Activated CD4-positive, alpha-beta T cell treated with anti-CD3 and anti-CD28 coated beads, Interleukin-2, amount 10 ng/mL, durations not matched to agents 24 days and 14 days (primary cell): ENCODE results near the gene TMEM235. TPM values are rescaled to one million over a fixed set of nuclear protein-coding genes. Genes with fewer than 3 reads are reported as not detected.
A peak's percentile ranks its signal among the peaks of the same experiment; 100 is the strongest.

Source experiments
- DNase-seq: peaks from one replicate; pipeline ENCODE4 v3.0.0; 2022
- H3K27ac Mint-ChIP-seq: one replicate; pipeline ENCODE4 v1.8.0; 2022; ENCODE audit warnings: mild to moderate bottlenecking, mixed read lengths
- H3K27me3 Mint-ChIP-seq: one replicate; pipeline ENCODE4 v1.8.0; 2022; ENCODE audit warnings: mixed read lengths
- H3K36me3 Mint-ChIP-seq: one replicate; pipeline ENCODE4 v1.8.0; 2022; ENCODE audit warnings: low read depth, mild to moderate bottlenecking, mixed read lengths
- H3K4me1 Mint-ChIP-seq: one replicate; pipeline ENCODE4 v1.8.0; 2021; ENCODE audit warnings: mixed read lengths
- H3K4me3 Mint-ChIP-seq: one replicate; pipeline ENCODE4 v1.8.0; 2022; ENCODE audit warnings: mild to moderate bottlenecking, moderate library complexity, mixed read lengths
- H3K9me3 Mint-ChIP-seq: one replicate; pipeline ENCODE4 v1.8.0; 2021; ENCODE audit warnings: mixed read lengths
- intact Hi-C: fragments of 100-400 bp; cut with micrococcal nuclease; formaldehyde crosslinking; loops from one replicate; pipeline ENCODE4 v1.15.1; 2023
- total RNA-seq: library from RNA; stranded (reverse); gene quantifications from 2 replicates; pipeline ENCODE4 v1.2.3, GENCODE V29; 2022

The TMEM235 gene
- total RNA-seq, 1 donor from 2014 or later: not detected

GRCh38 chr17:78271419-78272170, 40.2 kb downstream of the TMEM235 start:
- H3K4me3 Mint-ChIP-seq: peak overlapping the region; percentile 18
- peaks cover 2% of the 10 kb centered on the region for H3K36me3 Mint-ChIP-seq

DNA sequence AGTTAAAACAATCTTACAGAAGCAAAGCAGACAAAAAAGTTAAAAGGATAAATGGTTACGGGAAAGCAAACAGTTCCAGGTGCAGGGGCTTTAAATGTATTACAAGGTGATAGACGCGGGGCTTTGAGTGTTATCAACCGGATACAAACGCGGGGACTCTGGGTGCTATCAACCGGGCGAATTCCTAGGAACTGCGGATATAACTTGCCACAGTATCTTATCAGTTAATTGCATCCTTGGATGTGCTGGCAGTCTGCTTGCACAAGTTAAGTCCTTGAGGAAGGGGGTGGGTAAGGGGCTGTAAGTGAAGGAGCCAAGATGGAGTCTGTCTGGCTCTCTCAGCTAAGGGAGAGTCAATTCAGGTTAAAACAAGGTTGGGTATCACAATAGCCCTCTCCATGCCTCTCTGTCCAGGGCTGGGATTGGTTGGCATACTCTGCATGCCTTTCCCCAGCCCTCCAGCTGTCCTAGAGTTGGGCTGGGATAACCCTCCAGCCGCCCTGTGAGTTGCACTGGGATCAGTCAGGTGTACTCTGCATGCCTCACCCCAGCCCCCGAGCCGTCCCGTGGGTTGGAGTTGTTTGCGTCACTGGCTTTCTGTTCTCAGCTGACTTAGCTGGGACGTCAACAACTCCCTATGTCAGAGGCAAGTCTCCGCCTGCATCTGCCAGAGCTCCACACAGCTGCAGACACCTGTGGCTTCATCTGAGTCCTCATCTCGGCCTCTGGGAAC, 40.9 kb downstream of the TMEM235 start:
- Mint-ChIP-seq H3K27ac (peak overlapping the region; percentile 60), H3K36me3 (peaks cover 2% of the 10 kb centered on the region), H3K4me3 (no peak overlapping the region), H3K9me3 (no peaks in the 10 kb centered on the region), H3K4me1 (peaks cover 34% of the 10 kb centered on the region), H3K27me3 (no peaks in the 10 kb centered on the region)
- peak; percentile 86 for DNase-seq
- intact Hi-C loops: no loop called here

More at GRCh38 chr17:78271419-78272170, 40.2 kb downstream of the TMEM235 start:
- Mint-ChIP-seq H3K9me3 (no peaks in the 10 kb centered on the region), H3K27ac (peak overlapping the region; percentile 60), H3K4me1 (peaks cover 33% of the 10 kb centered on the region), H3K27me3 (no peaks in the 10 kb centered on the region)
- intact Hi-C loops: no loop called here
- no peak for DNase-seq

- intact Hi-C loops: no loop called here
- peaks cover 36% of the 10 kb centered on the region for H3K4me1 Mint-ChIP-seq
- H3K27me3 Mint-ChIP-seq: no peaks in the 10 kb centered on the region
- H3K27ac Mint-ChIP-seq: peak overlapping the region; percentile 60
- H3K4me3 Mint-ChIP-seq: no peak overlapping the region
- DNase-seq: no peak
- H3K36me3 Mint-ChIP-seq: peaks cover 2% of the 10 kb centered on the region
- H3K9me3 Mint-ChIP-seq: no peaks in the 10 kb centered on the region
Measured at GRCh38 chr17:78272914-78273258, 41.5 kb downstream of the TMEM235 start.

DNA sequence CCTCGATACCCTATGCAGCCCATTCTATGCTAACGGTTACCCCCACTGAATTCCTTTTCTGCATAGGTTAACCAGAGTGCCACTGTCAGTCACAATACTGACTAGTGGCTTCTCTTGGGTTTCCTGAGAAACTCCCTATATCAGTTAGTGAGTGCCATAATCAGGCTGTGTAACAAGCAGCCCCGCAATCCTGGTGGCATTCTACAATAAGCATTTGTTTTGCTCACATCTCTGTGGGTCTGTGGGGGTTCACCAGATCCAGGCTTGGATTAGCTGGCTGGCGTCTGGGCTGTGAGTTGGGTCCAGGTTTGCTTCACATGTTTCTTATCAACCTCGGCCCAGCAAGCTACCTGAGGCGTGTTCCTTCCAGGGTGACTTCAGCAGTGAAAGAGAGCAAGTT, 42.4 kb downstream of the TMEM235 start:
- no peak for DNase-seq
- Mint-ChIP-seq H3K4me1 (peaks cover 38% of the 10 kb centered on the region), H3K27ac (no peak overlapping the region), H3K27me3 (no peaks in the 10 kb centered on the region), H3K36me3 (peaks cover 2% of the 10 kb centered on the region), H3K9me3 (no peaks in the 10 kb centered on the region), H3K4me3 (no peak overlapping the region)
- intact Hi-C loops: no loop called here

GRCh38 chr17:78275355-78275754, 43.9 kb downstream of the TMEM235 start:
- Mint-ChIP-seq H3K27ac (no peak overlapping the region), H3K4me1 (peaks cover 41% of the 10 kb centered on the region), H3K9me3 (no peaks in the 10 kb centered on the region), H3K36me3 (peaks cover 2% of the 10 kb centered on the region), H3K4me3 (no peak overlapping the region), H3K27me3 (no peaks in the 10 kb centered on the region)
- DNase-seq: no peak
- intact Hi-C loops: no loop called here

DNA sequence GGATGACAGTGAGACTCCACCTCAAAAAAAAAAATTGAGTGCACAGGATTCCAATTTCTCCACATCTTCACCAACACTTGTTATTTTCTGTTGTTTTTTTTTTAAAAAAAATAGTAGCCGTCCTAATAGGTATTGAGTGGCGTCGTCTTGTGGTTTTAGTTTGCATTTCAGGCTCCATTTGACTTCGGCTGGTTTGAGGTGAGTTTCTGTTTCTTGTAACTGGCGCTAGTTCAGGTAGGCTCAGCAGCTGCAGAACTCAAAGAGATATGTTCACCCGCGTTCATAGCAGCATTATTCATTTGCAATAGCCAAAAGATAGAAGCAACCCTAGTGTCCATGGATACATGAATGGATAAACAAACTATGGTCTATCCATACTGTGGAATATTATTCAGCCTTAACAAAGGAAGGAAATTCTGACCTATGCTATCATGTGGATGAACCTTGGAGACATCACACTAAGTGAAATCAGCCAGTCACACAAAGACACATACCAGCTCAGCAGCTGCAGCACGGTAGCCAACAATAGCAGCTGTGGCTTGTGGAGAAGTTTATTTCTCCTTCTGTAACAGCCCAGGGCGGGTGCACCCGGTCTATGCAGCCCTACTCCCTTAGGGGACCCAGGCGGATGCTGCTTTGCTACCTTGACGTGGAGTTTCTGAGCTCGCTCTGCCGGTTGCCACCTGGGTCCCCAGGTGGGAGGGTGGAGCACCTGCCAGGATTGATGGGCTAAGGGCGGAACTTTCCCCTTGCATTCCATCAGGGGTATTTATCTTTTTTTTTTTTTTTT, 44.9 kb downstream of the TMEM235 start:
- Mint-ChIP-seq H3K9me3 (no peaks in the 10 kb centered on the region), H3K4me3 (no peak overlapping the region), H3K4me1 (peaks cover 37% of the 10 kb centered on the region), H3K36me3 (peaks cover 2% of the 10 kb centered on the region), H3K27ac (peak overlapping the region; percentile 16), H3K27me3 (peaks cover 2% of the 10 kb centered on the region)
- intact Hi-C loops: no loop called here
- peak; percentile 67 for DNase-seq

DNA sequence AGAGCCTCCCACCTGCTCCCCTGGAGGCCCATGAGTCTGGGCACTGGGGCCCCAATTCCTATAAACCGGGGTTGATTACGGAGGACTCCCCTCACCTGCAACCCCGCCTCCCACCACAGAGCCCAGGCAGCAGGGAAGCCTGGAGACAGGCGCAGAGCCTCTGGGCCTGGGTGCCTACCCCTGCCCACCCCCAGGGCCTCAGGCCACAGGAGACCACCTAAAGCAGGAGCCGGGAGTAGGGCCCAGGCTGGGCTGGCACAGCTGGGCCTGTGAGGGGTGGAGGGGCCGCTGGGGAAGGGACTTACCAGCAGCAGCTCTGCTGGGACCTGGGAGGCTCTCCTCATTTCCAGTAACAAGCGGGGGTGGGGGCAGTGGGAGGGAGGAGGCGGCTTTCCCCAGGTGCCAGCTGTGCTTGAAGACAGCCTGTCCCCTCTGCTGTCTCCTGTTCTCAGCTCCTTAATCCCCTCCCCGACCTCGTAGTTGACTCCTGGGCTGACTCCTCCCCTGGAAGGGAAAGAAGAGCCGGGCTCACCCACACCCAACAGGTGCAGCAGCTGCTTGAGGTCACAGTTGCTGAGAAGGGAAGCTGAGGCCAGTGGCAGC, 46.8 kb downstream of the TMEM235 start:
- H3K27ac Mint-ChIP-seq: no peak overlapping the region
- no peak overlapping the region for H3K4me3 Mint-ChIP-seq
- intact Hi-C loops: no loop called here
- no peaks in the 10 kb centered on the region for H3K9me3 Mint-ChIP-seq
- peaks cover 22% of the 10 kb centered on the region for H3K4me1 Mint-ChIP-seq
- H3K36me3 Mint-ChIP-seq: peaks cover 2% of the 10 kb centered on the region
- DNase-seq: no peak
- H3K27me3 Mint-ChIP-seq: peaks cover 2% of the 10 kb centered on the region

DNA sequence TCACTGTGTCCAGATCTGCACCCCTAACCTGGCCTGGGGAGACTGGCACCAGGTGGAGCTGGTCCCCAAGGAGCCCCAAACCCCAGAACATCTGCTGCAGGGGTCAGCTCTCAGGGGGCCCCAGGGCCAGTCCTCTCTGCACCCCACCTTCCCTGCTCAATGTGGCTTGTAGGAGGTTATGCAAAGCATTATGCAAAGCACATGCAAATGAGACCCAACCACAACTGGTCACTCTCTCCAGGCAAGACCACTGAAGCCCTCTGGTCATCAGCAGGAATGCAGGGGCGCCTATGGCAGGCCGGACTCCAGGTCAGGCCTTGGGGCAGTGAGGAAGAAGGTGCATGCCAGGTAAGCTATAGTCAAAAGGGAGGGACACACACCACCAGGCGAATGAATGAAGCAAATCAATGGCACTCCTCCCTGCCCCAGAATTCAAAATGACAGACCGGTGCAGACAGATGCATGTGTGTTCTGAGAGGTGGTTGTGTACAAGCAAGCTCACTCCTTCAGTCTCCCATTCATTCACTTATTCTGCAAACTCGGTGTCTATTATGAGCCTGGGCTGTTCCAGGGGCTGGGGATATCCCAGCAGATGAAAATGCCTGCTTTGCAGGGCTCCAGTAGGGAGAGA, 48.0 kb downstream of the TMEM235 start:
- intact Hi-C loops: no loop called here
- no peak for DNase-seq
- H3K4me3 Mint-ChIP-seq: no peak overlapping the region
- H3K9me3 Mint-ChIP-seq: no peaks in the 10 kb centered on the region
- no peak overlapping the region for H3K27ac Mint-ChIP-seq
- H3K4me1 Mint-ChIP-seq: peaks cover 22% of the 10 kb centered on the region
- H3K27me3 Mint-ChIP-seq: peaks cover 2% of the 10 kb centered on the region
- H3K36me3 Mint-ChIP-seq: no peaks in the 10 kb centered on the region

GRCh38 chr17:78281249-78281845, 49.9 kb downstream of the TMEM235 start:
- H3K27me3 Mint-ChIP-seq: peaks cover 2% of the 10 kb centered on the region
- H3K4me1 Mint-ChIP-seq: peaks cover 15% of the 10 kb centered on the region
- intact Hi-C loops: no loop called here
- H3K27ac Mint-ChIP-seq: no peak overlapping the region
- no peaks in the 10 kb centered on the region for H3K9me3 Mint-ChIP-seq
- H3K36me3 Mint-ChIP-seq: no peaks in the 10 kb centered on the region
- H3K4me3 Mint-ChIP-seq: no peak overlapping the region
- DNase-seq: no peak

GRCh38 chr17:78284146-78284545, 52.7 kb downstream of the TMEM235 start:
- Mint-ChIP-seq H3K4me3 (no peak overlapping the region), H3K4me1 (peaks cover 10% of the 10 kb centered on the region), H3K27ac (no peak overlapping the region), H3K27me3 (peaks cover 2% of the 10 kb centered on the region), H3K9me3 (no peaks in the 10 kb centered on the region), H3K36me3 (no peaks in the 10 kb centered on the region)
- intact Hi-C loops: no loop called here
- no peak for DNase-seq

DNA sequence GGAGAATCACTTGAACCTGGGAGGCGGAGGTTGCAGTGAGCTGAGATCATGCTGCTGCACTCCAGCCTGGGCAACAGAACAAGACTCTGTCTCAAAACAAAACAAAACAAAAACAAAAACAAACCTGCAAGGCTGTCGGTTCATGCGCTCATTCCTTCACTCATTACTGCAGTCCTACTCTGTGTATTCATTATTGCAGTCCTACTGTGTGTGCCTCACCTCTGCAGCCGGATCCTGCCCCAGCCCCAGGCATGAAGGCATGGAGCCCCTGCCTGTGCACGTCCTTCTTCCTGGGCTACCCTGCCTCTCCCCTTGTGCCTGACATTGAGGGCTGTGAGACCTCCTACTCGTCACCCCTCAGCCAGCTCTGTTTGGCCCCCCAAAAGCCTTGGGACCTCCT, 57.6 kb downstream of the TMEM235 start:
- H3K4me1 Mint-ChIP-seq: peaks cover 7% of the 10 kb centered on the region
- no peak for DNase-seq
- H3K4me3 Mint-ChIP-seq: no peak overlapping the region
- H3K36me3 Mint-ChIP-seq: no peaks in the 10 kb centered on the region
- intact Hi-C loops: loop anchor here (2.0 to 5.0 kb wide), 2 partner anchors 26 to 37 kb away; no protein-coding TSS in a partner anchor
- H3K27ac Mint-ChIP-seq: no peak overlapping the region
- H3K27me3 Mint-ChIP-seq: no peaks in the 10 kb centered on the region
- H3K9me3 Mint-ChIP-seq: no peaks in the 10 kb centered on the region

- Mint-ChIP-seq H3K27me3 (no peaks in the 10 kb centered on the region), H3K4me1 (peaks cover 7% of the 10 kb centered on the region), H3K4me3 (no peak overlapping the region), H3K36me3 (no peaks in the 10 kb centered on the region), H3K27ac (no peak overlapping the region), H3K9me3 (no peaks in the 10 kb centered on the region)
- DNase-seq: peak; percentile 92
- intact Hi-C loops: loop anchor here (1.0 to 5.0 kb wide), 4 partner anchors 25 to 132 kb away; partner anchors contain the start of gene SOCS3
Measured at GRCh38 chr17:78289802-78290363, 58.5 kb downstream of the TMEM235 start.
